GM19467 (cell line): Measurements from ENCODE around the gene ADK.

Experiments
- ATAC-seq: cut with Tn5 transposase; IDR thresholded peaks from one replicate; pipeline ENCODE4 v1.9.1; 2021; ENCODE audit warnings: mild to moderate bottlenecking, moderate library complexity; ENCODE audit not compliant: unreplicated experiment

The ADK gene

DNA sequence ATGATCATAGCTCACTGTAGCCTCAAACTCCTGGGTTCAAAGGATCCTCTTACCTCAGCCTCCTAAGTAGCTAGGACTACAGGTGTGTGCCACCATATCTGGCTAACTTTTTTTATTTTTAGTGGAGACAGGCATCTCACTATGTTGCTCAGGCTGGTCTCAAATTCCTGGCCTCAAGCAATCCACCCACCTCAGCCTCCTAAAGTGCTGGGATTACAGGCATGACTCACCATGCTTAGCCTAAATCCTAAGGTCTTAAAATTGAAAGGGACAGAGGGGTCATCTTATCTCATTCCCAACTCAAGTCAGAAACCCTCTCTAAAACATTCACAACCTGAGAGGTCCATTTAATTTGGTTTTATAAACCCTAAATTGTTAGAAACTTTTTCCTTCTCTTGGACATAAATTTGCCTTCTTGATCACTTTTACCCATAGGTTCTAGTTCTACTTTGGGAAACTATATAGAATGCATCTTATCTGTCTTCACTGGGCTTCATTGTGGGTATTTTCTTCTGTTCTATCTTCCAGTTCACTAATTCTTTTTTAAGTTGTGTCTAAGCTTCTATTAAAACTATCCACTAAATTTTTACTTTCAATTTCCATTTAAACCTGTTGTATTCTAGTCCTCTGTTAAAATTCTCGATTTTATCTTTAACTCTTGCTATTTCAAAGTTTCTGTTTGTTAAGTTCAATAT, 492.0 kb downstream of the ADK start:
- no peak for ATAC-seq

DNA sequence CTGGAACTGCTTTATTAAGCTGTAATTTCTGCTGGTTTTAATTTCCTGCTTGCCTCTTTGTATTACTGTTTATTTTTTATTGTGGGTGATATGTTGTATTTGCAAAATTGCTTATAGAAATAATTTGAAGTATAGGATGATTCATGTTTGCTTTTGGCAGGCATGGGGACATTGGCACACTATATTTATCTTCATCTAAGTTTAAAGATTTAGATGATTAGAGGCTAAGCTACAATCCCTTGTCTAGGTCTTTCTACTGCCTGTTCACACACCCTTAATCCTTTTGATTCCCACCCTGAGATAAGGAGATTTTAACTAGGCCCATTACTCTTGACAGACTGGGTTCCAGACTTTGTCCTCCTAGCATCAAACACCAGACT, 492.6 kb downstream of the ADK start:
- ATAC-seq, result no peak

DNA sequence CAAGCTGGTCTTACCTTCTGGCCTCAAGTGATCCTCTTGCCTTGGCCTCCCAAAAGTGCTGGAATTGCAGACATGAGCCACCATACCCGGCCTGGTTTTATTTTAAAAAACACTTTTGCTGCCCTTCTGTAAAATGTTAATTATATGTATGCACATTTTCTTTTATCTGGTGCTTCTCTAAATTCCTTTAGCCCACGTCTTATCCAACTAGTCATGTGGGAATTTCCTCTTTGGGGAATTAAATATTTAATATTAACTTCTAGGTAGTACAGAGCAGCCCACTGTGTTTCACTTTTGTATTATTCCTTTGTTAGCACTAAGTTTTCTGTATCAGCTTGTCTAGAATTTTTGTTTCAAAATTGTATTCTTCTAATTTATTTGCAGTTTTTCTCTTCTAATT, 493.7 kb downstream of the ADK start:
- no peak for ATAC-seq

- ATAC-seq, result no peak
Observed at GRCh38 chr10:74645692-74646091, 494.7 kb downstream of the ADK start.

DNA sequence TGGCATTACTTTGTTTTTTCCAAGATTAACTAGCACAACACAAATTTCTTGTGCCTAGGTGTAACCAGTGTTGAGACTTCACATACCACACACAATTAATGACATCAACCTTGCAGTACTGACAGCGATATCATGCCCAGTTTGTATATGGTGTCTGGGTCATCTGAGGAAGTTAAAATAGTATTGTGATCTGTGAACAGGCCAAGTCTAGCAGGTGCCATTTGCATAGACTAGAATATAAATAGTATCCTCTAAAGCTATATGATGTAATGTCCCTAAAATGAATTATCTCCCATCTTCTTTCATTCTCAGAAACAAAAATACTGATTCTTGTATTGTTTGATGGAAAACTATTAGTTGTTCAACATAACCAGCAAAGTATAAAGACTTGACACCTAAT, 499.6 kb downstream of the ADK start:
- ATAC-seq, result no peak

- ATAC-seq, result no peak
Observed at GRCh38 chr10:74651565-74651964, 500.5 kb downstream of the ADK start.

GRCh38 chr10:74652664-74653063, 501.6 kb downstream of the ADK start:
- no peak for ATAC-seq

GRCh38 chr10:74658511-74658910, 507.5 kb downstream of the ADK start:
- no peak for ATAC-seq

- ATAC-seq, result no peak
Observed at GRCh38 chr10:74662635-74663034, 511.6 kb downstream of the ADK start.

GRCh38 chr10:74669210-74669609, 518.2 kb downstream of the ADK start:
- no peak for ATAC-seq

DNA sequence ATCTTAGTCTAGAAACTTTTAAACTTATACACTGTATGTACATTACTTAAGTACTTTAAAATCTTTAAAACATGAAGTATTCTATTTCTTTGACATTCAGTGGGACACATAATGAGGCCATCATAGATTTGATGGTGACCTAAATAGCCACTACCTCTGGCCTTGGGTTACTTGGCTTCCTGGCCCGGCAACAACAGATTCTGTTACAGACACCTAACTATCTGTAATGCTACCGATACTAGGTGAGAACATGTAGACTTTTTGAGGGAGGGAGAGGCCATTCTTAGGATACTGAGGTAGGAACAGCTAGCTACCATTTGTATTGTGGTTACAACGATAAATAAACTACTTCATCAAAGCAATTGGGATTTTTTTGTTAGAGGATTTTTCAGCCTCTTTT, 520.7 kb downstream of the ADK start:
- no peak for ATAC-seq

DNA sequence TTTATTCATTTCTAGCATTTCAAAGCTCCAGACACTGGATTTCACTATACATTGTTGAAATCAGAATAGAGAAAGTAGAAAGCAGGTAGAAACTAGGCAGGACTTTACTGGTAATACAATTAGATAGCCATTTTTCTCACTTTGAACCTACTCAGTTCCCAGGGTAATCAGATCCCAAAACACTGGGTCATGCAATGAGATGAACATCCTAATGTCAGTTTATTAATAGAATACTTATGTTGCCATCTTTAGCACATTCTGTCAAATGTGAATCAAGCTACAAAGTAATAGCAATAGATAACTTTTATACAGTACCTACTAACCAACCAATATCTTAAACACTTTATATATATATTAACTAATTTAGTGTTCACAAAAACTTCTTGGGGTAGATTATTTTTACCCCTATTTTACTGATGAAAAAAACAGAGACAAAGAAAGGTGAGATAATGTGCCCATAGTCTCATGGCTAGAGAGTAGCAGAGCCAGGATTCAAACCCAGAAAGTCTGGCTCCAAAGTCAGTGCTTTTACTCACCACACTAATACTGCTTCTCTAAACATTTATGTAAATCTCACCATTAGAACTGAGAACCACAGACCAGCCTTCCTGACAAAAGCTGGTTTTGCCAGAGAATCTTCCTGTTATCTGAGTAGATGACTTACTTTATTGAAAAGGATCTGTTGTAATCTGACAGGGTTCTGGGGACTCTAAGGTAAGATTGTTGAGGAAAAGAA, 521.6 kb downstream of the ADK start:
- no peak for ATAC-seq

DNA sequence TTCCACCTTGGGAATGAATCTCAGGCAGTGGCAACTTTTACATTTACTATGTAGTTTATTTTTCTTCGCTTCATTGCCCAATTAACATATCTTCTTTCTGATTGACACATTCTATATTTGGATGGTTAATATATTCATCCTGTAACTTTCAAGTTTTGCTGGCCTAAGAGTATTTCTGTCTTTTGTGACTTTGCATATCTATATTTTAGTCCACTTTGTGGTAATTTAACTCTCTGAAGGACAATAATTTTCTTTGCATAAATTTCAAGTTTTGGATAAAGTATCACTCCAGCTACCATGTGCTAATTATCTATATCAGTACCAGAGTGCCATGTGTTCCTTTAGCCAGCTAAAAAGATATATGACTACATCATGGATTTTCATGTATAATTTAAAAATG, 523.9 kb downstream of the ADK start:
- no peak for ATAC-seq

DNA sequence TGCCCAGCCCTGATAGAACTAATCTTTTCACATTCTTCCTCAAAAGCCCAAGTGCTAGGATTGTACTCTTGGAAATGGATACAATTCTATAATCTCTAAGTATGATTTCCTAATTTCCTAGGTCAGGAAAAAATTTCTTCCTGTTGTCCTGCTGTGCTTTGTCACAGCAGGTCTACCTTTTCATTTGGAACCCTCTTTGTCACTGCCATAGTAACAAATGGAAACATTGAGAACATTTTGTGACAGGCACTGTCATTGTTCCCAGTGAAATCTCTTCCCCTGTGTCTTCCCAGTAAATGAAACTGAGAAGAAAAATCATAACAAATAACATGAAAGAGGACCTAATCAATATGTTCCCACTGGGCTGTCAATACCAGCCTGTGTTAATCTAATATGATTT, 524.5 kb downstream of the ADK start:
- no peak for ATAC-seq

DNA sequence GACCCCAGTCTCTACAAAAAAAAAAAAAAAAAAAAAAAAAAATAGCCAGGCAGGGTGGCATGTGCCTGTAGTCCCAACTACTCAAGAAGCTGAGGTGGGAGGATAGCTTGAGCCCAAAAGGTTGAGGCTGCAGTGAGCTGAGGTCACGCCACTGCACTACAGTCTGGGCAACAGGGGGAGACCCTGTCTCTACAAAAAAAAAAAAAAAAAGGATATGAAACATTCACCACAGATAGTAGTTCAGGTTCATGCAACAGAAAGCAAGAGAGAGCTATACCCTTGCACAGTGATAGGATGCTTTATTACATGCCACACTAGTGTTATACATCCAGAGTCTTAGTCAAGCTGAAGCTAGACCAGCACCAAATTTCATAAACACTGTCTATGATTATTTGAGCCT, 526.9 kb downstream of the ADK start:
- ATAC-seq, result peak; percentile 69

DNA sequence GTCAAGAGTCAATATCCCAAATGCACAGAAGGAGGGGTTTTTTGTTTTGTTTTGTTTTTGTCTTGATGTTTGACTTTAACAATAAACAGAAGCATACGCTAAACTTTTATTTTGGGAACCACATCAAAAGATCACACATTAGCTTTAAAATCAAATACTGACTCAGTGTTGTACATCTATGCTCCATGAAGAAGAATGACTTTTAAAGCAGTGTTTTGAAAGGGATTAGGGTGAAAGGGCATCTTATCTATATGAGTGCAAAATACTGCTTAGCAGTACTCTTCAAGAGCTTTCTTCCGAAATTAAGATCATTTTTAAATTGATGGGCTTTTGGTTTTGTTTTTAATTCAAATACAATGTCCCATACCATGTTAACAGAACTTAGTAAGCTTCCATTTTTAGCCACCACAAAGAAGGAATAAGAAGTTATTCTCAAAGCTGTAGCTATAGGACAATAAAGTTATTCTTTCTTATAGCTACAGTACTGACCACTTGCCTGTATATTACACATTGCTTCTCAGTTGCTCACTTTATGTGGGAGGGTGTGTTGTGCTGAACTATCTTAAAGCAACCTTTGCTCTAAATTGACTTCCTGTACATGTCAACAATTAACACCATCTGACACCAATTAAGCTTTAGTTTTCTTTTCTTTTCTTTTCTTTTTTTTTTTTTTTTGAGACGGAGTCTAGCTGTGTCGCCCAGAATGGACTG, 531.1 kb downstream of the ADK start:
- ATAC-seq, result no peak

- no peak for ATAC-seq
Observed at GRCh38 chr10:74683067-74683466, 532.0 kb downstream of the ADK start.

- no peak for ATAC-seq
Observed at GRCh38 chr10:74683621-74684364, 532.8 kb downstream of the ADK start.

- no peak for ATAC-seq
Observed at GRCh38 chr10:74684462-74684861, 533.4 kb downstream of the ADK start.

GRCh38 chr10:74685564-74685963, 534.5 kb downstream of the ADK start:
- no peak for ATAC-seq

DNA sequence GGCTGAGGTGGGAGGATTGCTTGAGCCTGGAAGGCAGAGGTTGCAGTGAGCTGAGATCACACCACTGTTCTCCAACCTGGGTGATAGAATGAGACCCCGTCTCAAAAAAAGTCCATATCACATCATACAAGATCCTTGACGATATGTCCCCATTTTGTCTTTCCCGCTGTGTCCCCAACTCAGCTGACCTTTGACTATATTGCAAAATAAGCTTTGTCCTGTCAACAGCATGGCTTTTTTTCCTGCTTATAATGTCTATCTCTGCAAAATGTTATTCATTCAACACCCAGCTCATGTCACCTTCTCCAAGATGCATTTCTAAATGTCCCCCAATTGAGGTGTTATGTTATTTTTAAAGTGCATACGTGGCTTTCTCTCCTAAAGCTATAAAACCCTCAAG, 539.4 kb downstream of the ADK start:
- no peak for ATAC-seq
